K562 (cell line): ENCODE measurements around the gene HBG1. TPM values are rescaled to one million over a fixed set of nuclear protein-coding genes. Genes with fewer than 3 reads are reported as not detected.
A peak's percentile ranks its signal among the peaks of the same experiment; 100 is the strongest.
"Not testable (repeated sequence)": the region's sequence is repeated elsewhere in the genome, so short reads cannot be mapped to it uniquely, and the experiment has no call there.

Experiments
- CSDE1 ChIP-seq, 2 experiments: fragments of 450-650 bp; IDR thresholded peaks; 2 replicates each; pipeline ENCODE4 v1.6.1; 2016; ENCODE audit warnings: mild to moderate bottlenecking in 1 of 2
- MYBL2 ChIP-seq, 2 experiments: fragments of 450-650 bp in 1 of 2; sonication (generic) in 1 of 2; formaldehyde crosslinking in 1 of 2; IDR thresholded peaks; 2 replicates each; pipeline versions ENCODE4 v1.6.1 to v1.8.1; 2017 to 2022; ENCODE audit warnings: borderline replicate concordance in 1 of 2, inconsistent platforms in 1 of 2, low read depth in 1 of 2, mild to moderate bottlenecking in 1 of 2, missing genetic modification reagents in 1 of 2, moderate library complexity in 1 of 2
- NFIC ChIP-seq: fragments of 450-650 bp; IDR thresholded peaks from 2 replicates; pipeline ENCODE4 v1.6.1; 2017; ENCODE audit warnings: mild to moderate bottlenecking, inconsistent platforms
- POLR2B ChIP-seq: fragments of 450-650 bp; IDR thresholded peaks from 2 replicates; pipeline ENCODE4 v1.6.1; 2018; ENCODE audit warnings: low read depth; ENCODE audit not compliant: partially characterized antibody
- SMARCC2 ChIP-seq: fragments of 450-650 bp; IDR thresholded peaks from 2 replicates; pipeline ENCODE4 v1.6.1; 2017; ENCODE audit warnings: antibody characterized with exemption, moderate library complexity, mild to moderate bottlenecking, low read depth
- polyA plus RNA-seq, 8 experiments: library from polyadenylated mRNA; depleted of rRNA in 4 of 8; stranded (reverse) in 5 of 8; unstranded in 3 of 8; fragments of >200 nt; fragmentation: Nextera tagmentation in 2 of 8; fragmentation: Illumina TruSeq in 1 of 8; extraction: Ambion mirVana in 2 of 8; extraction: Trizol in 1 of 8; gene quantifications; 2 replicates each; pipeline versions ENCODE4 v1.2.1 to v1.2.3, GENCODE V29; 2011 to 2014; ENCODE audit warnings: inconsistent platforms in 1 of 8, missing spikeins in 1 of 8
- total RNA-seq, 7 experiments: library from RNA; depleted of rRNA in 6 of 7; stranded (reverse); fragments of >200 nt in 6 of 7; fragmentation: Illumina TruSeq in 2 of 7; extraction: Trizol in 2 of 7; gene quantifications; 2 replicates each; pipeline versions ENCODE4 v1.2.1 to v1.2.3, GENCODE V29; 2011 to 2021; ENCODE audit warnings: low replicate concordance in 1 of 7
- TF ChIP-seq, protein P1 (sequence below), 2 experiments: fragments of 200-800 bp in 1 of 2; sonication (Bioruptor generic) in 1 of 2; sonication (generic) in 1 of 2; formaldehyde crosslinking in 1 of 2; IDR thresholded peaks in 1 of 2; conservative IDR thresholded peaks in 1 of 2; 2 replicates each; pipeline versions ENCODE4 v1.5.0 to v1.6.1; 2016 to 2020; ENCODE audit warnings: missing compliant biosample characterization in 1 of 2, missing genetic modification characterization in 1 of 2, missing genetic modification reagents in 1 of 2
- TF ChIP-seq, protein P2 (sequence below), 2 experiments: fragments of 450-650 bp in 1 of 2; sonication (generic) in 1 of 2; formaldehyde crosslinking in 1 of 2; IDR thresholded peaks; 2 replicates each; pipeline versions ENCODE4 v1.7.1 to v1.9.0; 2016 to 2022; ENCODE audit warnings: inconsistent platforms in 1 of 2, mild to moderate bottlenecking in 1 of 2, missing genetic modification reagents in 1 of 2
- TF ChIP-seq, protein P3 (sequence below): fragments of 450-650 bp; IDR thresholded peaks from 2 replicates; pipeline ENCODE4 v1.6.1; 2017; ENCODE audit warnings: antibody characterized with exemption, mild to moderate bottlenecking

Gene HBG1
- total and polyA plus RNA-seq, 9 of the 15 experiments (the other 6 are each of a cell fraction or from before 2014, with no cell fraction given), result 1,066 to 16,338 (median 4,898) TPM

DNA sequence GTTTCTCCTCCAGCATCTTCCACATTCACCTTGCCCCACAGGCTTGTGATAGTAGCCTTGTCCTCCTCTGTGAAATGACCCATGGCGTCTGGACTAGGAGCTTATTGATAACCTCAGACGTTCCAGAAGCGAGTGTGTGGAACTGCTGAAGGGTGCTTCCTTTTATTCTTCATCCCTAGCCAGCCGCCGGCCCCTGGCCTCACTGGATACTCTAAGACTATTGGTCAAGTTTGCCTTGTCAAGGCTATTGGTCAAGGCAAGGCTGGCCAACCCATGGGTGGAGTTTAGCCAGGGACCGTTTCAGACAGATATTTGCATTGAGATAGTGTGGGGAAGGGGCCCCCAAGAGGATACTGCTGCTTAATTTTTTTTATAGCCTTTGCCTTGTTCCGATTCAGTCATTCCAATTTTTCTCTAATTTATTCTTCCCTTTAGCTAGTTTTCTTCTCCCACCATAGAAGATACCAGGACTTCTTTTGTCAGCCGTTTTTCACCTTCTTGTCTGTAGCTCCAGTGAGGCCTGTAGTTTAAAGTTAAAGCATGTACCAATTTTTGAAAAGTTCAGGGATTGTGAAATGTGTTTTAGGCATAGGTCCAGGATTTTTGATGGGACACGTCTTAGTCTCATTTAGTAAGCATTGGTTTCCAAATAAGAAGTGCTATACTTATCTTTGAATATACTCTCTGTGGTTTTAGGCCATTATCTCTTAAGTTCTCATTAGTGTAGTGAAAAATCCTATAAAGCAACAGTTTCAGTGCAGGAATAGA lies 5.2 kb upstream of the HBG1 start, which contains the start of gene HBG2 (continued):
- TF ChIP-seq, protein P1, sequence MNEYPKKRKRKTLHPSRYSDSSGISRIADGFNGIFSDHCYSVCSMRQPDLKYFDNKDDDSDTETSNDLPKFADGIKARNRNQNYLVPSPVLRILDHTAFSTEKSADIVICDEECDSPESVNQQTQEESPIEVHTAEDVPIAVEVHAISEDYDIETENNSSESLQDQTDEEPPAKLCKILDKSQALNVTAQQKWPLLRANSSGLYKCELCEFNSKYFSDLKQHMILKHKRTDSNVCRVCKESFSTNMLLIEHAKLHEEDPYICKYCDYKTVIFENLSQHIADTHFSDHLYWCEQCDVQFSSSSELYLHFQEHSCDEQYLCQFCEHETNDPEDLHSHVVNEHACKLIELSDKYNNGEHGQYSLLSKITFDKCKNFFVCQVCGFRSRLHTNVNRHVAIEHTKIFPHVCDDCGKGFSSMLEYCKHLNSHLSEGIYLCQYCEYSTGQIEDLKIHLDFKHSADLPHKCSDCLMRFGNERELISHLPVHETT (CRISPR knock-in tag; conservative IDR thresholded peaks at IDR 0.05 in 1 of 2, IDR thresholded peaks at IDR 0.05 in 1 of 2), result 0 out of 4 replicates have a peak, but pooled peaks of 1 of the 2 experiments have one; percentile 20
- peak; percentile 54; the same call in 1 of the 2 replicates for TF ChIP-seq NFIC
- TF ChIP-seq, protein P2, sequence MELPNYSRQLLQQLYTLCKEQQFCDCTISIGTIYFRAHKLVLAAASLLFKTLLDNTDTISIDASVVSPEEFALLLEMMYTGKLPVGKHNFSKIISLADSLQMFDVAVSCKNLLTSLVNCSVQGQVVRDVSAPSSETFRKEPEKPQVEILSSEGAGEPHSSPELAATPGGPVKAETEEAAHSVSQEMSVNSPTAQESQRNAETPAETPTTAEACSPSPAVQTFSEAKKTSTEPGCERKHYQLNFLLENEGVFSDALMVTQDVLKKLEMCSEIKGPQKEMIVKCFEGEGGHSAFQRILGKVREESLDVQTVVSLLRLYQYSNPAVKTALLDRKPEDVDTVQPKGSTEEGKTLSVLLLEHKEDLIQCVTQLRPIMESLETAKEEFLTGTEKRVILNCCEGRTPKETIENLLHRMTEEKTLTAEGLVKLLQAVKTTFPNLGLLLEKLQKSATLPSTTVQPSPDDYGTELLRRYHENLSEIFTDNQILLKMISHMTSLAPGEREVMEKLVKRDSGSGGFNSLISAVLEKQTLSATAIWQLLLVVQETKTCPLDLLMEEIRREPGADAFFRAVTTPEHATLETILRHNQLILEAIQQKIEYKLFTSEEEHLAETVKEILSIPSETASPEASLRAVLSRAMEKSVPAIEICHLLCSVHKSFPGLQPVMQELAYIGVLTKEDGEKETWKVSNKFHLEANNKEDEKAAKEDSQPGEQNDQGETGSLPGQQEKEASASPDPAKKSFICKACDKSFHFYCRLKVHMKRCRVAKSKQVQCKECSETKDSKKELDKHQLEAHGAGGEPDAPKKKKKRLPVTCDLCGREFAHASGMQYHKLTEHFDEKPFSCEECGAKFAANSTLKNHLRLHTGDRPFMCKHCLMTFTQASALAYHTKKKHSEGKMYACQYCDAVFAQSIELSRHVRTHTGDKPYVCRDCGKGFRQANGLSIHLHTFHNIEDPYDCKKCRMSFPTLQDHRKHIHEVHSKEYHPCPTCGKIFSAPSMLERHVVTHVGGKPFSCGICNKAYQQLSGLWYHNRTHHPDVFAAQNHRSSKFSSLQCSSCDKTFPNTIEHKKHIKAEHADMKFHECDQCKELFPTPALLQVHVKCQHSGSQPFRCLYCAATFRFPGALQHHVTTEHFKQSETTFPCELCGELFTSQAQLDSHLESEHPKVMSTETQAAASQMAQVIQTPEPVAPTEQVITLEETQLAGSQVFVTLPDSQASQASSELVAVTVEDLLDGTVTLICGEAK (IDR thresholded peaks at IDR 0.05), result peak; percentile 41; the same call in 1 of the 2 replicates
- TF ChIP-seq, protein P2 (CRISPR knock-in tag; IDR thresholded peaks at IDR 0.05), result not testable (repeated sequence)
- TF ChIP-seq, protein P3, sequence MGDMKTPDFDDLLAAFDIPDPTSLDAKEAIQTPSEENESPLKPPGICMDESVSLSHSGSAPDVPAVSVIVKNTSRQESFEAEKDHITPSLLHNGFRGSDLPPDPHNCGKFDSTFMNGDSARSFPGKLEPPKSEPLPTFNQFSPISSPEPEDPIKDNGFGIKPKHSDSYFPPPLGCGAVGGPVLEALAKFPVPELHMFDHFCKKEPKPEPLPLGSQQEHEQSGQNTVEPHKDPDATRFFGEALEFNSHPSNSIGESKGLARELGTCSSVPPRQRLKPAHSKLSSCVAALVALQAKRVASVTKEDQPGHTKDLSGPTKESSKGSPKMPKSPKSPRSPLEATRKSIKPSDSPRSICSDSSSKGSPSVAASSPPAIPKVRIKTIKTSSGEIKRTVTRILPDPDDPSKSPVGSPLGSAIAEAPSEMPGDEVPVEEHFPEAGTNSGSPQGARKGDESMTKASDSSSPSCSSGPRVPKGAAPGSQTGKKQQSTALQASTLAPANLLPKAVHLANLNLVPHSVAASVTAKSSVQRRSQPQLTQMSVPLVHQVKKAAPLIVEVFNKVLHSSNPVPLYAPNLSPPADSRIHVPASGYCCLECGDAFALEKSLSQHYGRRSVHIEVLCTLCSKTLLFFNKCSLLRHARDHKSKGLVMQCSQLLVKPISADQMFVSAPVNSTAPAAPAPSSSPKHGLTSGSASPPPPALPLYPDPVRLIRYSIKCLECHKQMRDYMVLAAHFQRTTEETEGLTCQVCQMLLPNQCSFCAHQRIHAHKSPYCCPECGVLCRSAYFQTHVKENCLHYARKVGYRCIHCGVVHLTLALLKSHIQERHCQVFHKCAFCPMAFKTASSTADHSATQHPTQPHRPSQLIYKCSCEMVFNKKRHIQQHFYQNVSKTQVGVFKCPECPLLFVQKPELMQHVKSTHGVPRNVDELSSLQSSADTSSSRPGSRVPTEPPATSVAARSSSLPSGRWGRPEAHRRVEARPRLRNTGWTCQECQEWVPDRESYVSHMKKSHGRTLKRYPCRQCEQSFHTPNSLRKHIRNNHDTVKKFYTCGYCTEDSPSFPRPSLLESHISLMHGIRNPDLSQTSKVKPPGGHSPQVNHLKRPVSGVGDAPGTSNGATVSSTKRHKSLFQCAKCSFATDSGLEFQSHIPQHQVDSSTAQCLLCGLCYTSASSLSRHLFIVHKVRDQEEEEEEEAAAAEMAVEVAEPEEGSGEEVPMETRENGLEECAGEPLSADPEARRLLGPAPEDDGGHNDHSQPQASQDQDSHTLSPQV, result peak; percentile 50; the same call in 1 of the 2 replicates
- TF ChIP-seq CSDE1 (IDR thresholded peaks at IDR 0.05), result 0 out of 4 replicates have a peak, but pooled peaks of 1 of the 2 experiments have one; percentile 26
- 0 out of 2 replicates have a peak, but pooled peaks have one; percentile 41 for TF ChIP-seq SMARCC2
- TF ChIP-seq MYBL2 (IDR thresholded peaks at IDR 0.05; ENCODE audit: low read depth), result peak; percentile 56; the same call in 1 of the 2 replicates
- not testable (repeated sequence) for TF ChIP-seq MYBL2 (CRISPR knock-in tag; IDR thresholded peaks at IDR 0.05; ENCODE audit: borderline replicate concordance)
- peak; percentile 31 for TF ChIP-seq POLR2B
